Hepatocyte (in vitro differentiated cells): ENCODE results near the gene HTR4.

ENCODE experiments used
- CTCF ChIP-seq: fragments of 200-600 bp; sonication (generic); IDR thresholded peaks from 2 replicates; pipeline ENCODE4 v1.5.1; 2016; ENCODE audit warnings: antibody characterized with exemption, mild to moderate bottlenecking; ENCODE audit not compliant: poor library complexity
- EZH2 ChIP-seq: fragments of 200-600 bp; sonication (generic); IDR thresholded peaks from 2 replicates; pipeline ENCODE4 v1.6.1; 2016; ENCODE audit warnings: antibody characterized with exemption, mild to moderate bottlenecking, borderline replicate concordance

GRCh38 chr5:148457183-148457620, 197.1 kb downstream of the HTR4 start:
- TF ChIP-seq CTCF: peak; percentile 25
- no peak for TF ChIP-seq EZH2
